Adipocyte (in vitro differentiated cells): ENCODE results near the gene OTOA.
"Not testable (repeated sequence)": the region's sequence is repeated elsewhere in the genome, so short reads cannot be mapped to it uniquely, and the experiment has no call there.

Experiments
- DNase-seq: peaks from one replicate; pipeline ENCODE4 v3.0.0-alpha.2; 2015; ENCODE audit warnings: low read depth
- H3K27me3 ChIP-seq: replicated peaks from 2 replicates; pipeline ENCODE4 v1.7.0; 2013; ENCODE audit warnings: mild to moderate bottlenecking, low read length, moderate library complexity; ENCODE audit not compliant: control insufficient read depth, insufficient read depth
- H3K36me3 ChIP-seq: 2 replicates; pipeline ENCODE4 v1.7.0; 2013; ENCODE audit warnings: low read length, mild to moderate bottlenecking, moderate library complexity; ENCODE audit not compliant: control insufficient read depth, insufficient read depth, severe bottlenecking
- H3K4me1 ChIP-seq: 2 replicates; pipeline ENCODE4 v1.7.0; 2013; ENCODE audit warnings: mild to moderate bottlenecking, low read length, moderate library complexity; ENCODE audit not compliant: control insufficient read depth, insufficient read depth
- H3K4me3 ChIP-seq: 2 replicates; pipeline ENCODE4 v1.7.0; 2013; ENCODE audit warnings: mild to moderate bottlenecking, low read length, moderate library complexity
- H3K9ac ChIP-seq: 2 replicates; pipeline ENCODE4 v1.7.0; 2013; ENCODE audit warnings: mild to moderate bottlenecking, low read length, moderate library complexity
- H3K9me3 ChIP-seq: 2 replicates; pipeline ENCODE4 v1.7.0; 2013; ENCODE audit warnings: mild to moderate bottlenecking, low read length, moderate library complexity; ENCODE audit not compliant: control insufficient read depth

OTOA gene

GRCh38 chr16:21704266-21704665 lies 40.5 kb downstream of the OTOA start:
- Histone ChIP-seq H3K27me3 (peaks cover 11% of the 10 kb centered on the region), H3K4me1 (no peaks in the 10 kb centered on the region), H3K9me3 (peaks cover 5% of the 10 kb centered on the region), H3K36me3 (no peaks in the 10 kb centered on the region), H3K9ac (no peak overlapping the region), H3K4me3 (no peak overlapping the region)
- DNase-seq = no peak

- Histone ChIP-seq H3K4me3 (no peak overlapping the region), H3K9me3 (peaks cover 5% of the 10 kb centered on the region), H3K9ac (no peak overlapping the region), H3K36me3 (no peaks in the 10 kb centered on the region), H3K27me3 (peaks cover 11% of the 10 kb centered on the region), H3K4me1 (no peaks in the 10 kb centered on the region)
- no peak for DNase-seq
Measured at GRCh38 chr16:21704733-21705132, 41.0 kb downstream of the OTOA start.

GRCh38 chr16:21708533-21709115 lies 44.9 kb downstream of the OTOA start:
- Histone ChIP-seq H3K4me3 (no peak overlapping the region), H3K27me3 (peaks cover 11% of the 10 kb centered on the region), H3K9ac (no peak overlapping the region), H3K4me1 (no peaks in the 10 kb centered on the region), H3K36me3 (no peaks in the 10 kb centered on the region), H3K9me3 (no peaks in the 10 kb centered on the region)
- peak; percentile 92 for DNase-seq

- no peak overlapping the region for H3K9ac ChIP-seq
- no peak for DNase-seq
- no peaks in the 10 kb centered on the region for H3K36me3 ChIP-seq
- H3K27me3 ChIP-seq = peaks cover 4% of the 10 kb centered on the region
- no peak overlapping the region for H3K4me3 ChIP-seq
- no peaks in the 10 kb centered on the region for H3K4me1 ChIP-seq
- no peaks in the 10 kb centered on the region for H3K9me3 ChIP-seq
Measured at GRCh38 chr16:21710938-21711337, 47.2 kb downstream of the OTOA start.

- H3K9ac ChIP-seq = no peak overlapping the region
- no peaks in the 10 kb centered on the region for H3K4me1 ChIP-seq
- H3K4me3 ChIP-seq = no peak overlapping the region
- DNase-seq = no peak
- H3K36me3 ChIP-seq = no peaks in the 10 kb centered on the region
- H3K9me3 ChIP-seq = no peaks in the 10 kb centered on the region
- H3K27me3 ChIP-seq = no peaks in the 10 kb centered on the region
Measured at GRCh38 chr16:21713549-21714368, 50.0 kb downstream of the OTOA start.

- H3K4me1 ChIP-seq, H3K36me3 ChIP-seq, DNase-seq, H3K4me3 ChIP-seq, H3K27me3 ChIP-seq, H3K9ac ChIP-seq, H3K9me3 ChIP-seq: not testable (repeated sequence)
Measured at GRCh38 chr16:21714369-21714618, 50.5 kb downstream of the OTOA start.

- Histone ChIP-seq H3K4me1 (no peaks in the 10 kb centered on the region), H3K4me3 (no peak overlapping the region), H3K9me3 (no peaks in the 10 kb centered on the region), H3K27me3 (no peaks in the 10 kb centered on the region), H3K36me3 (no peaks in the 10 kb centered on the region), H3K9ac (no peak overlapping the region)
- no peak for DNase-seq
Measured at GRCh38 chr16:21717608-21718007, 53.8 kb downstream of the OTOA start.

GRCh38 chr16:21719283-21719682 lies 55.5 kb downstream of the OTOA start:
- Histone ChIP-seq H3K9ac (no peak overlapping the region), H3K36me3 (no peaks in the 10 kb centered on the region), H3K4me3 (no peak overlapping the region), H3K4me1 (no peaks in the 10 kb centered on the region), H3K27me3 (no peaks in the 10 kb centered on the region), H3K9me3 (no peaks in the 10 kb centered on the region)
- no peak for DNase-seq

GRCh38 chr16:21720533-21720932 lies 56.8 kb downstream of the OTOA start:
- no peak for DNase-seq
- Histone ChIP-seq H3K4me3 (no peak overlapping the region), H3K36me3 (no peaks in the 10 kb centered on the region), H3K4me1 (no peaks in the 10 kb centered on the region), H3K9ac (no peak overlapping the region), H3K9me3 (no peaks in the 10 kb centered on the region), H3K27me3 (peaks cover 2% of the 10 kb centered on the region)

GRCh38 chr16:21722771-21723455 lies 59.1 kb downstream of the OTOA start:
- H3K27me3 ChIP-seq = peaks cover 8% of the 10 kb centered on the region
- H3K4me3 ChIP-seq = no peak overlapping the region
- H3K9ac ChIP-seq = no peak overlapping the region
- no peaks in the 10 kb centered on the region for H3K36me3 ChIP-seq
- DNase-seq = no peak
- H3K4me1 ChIP-seq = no peaks in the 10 kb centered on the region
- H3K9me3 ChIP-seq = no peaks in the 10 kb centered on the region

- Histone ChIP-seq H3K4me3 (no peak overlapping the region), H3K9me3 (no peaks in the 10 kb centered on the region), H3K4me1 (no peaks in the 10 kb centered on the region), H3K27me3 (peaks cover 11% of the 10 kb centered on the region), H3K36me3 (no peaks in the 10 kb centered on the region), H3K9ac (no peak overlapping the region)
- no peak for DNase-seq
Measured at GRCh38 chr16:21723532-21723931, 59.8 kb downstream of the OTOA start.
